Stomach (tissue), 19 donors: ENCODE results near the gene BCLAF1. TPM values are rescaled to one million over a fixed set of nuclear protein-coding genes. Genes with fewer than 3 reads are reported as not detected.

ENCODE experiments used
- DNase-seq, 2 donors: peaks; one replicate each; pipeline versions ENCODE4 v3.0.0 to v3.0.0-alpha.2; 2013 to 2019
- H3K27ac ChIP-seq, 5 donors: fragments of 200-600 bp in 4 of 5; sonication (generic) in 4 of 5; one replicate each; pipeline ENCODE4 v1.5.1; 2013 to 2019; ENCODE audit warnings: mild to moderate bottlenecking in 1 of 5, moderate library complexity in 1 of 5
- H3K27me3 ChIP-seq, 3 donors: fragments of 200-600 bp; sonication (generic); one replicate each; pipeline ENCODE4 v1.5.1; 2017 to 2019; ENCODE audit warnings: mixed run types in 1 of 3
- H3K36me3 ChIP-seq, 4 donors: fragments of 200-600 bp; sonication (generic); 1 replicate in 3 of 4; 2 replicates in 1 of 4; pipeline ENCODE4 v1.5.1; 2016 to 2019
- H3K4me1 ChIP-seq, 4 donors: fragments of 200-600 bp; sonication (generic); one replicate each; pipeline ENCODE4 v1.5.1; 2016 to 2019
- H3K4me3 ChIP-seq, 4 donors: fragments of 200-600 bp; sonication (generic) in 3 of 4; one replicate each; pipeline ENCODE4 v1.5.1; 2016 to 2019; ENCODE audit warnings: mild to moderate bottlenecking in 1 of 4
- H3K9me3 ChIP-seq, 4 donors: fragments of 200-600 bp; sonication (generic); one replicate each; pipeline ENCODE4 v1.5.1; 2016 to 2019
- CTCF ChIP-seq, 7 experiments: fragments of 450-650 bp in 4 of 7; fragments of 200-600 bp in 3 of 7; sonication (generic) in 3 of 7; IDR thresholded peaks; one replicate each; pipeline ENCODE4 v1.5.1; 2016 to 2019; ENCODE audit warnings: antibody characterized with exemption in 7 of 7, control low read depth in 2 of 7, mild to moderate bottlenecking in 1 of 7
- EP300 ChIP-seq: sonication (generic); formaldehyde crosslinking; IDR thresholded peaks from one replicate; pipeline ENCODE4 v1.6.1; 2017; ENCODE audit warnings: antibody characterized with exemption
- POLR2A ChIP-seq, 4 donors: fragments of 450-650 bp; IDR thresholded peaks; one replicate each; pipeline ENCODE4 v1.6.1; 2016; ENCODE audit warnings: antibody characterized with exemption in 4 of 4, control low read depth in 2 of 4, mild to moderate bottlenecking in 1 of 4, moderate library complexity in 1 of 4
- POLR2AphosphoS5 ChIP-seq, 3 donors: sonication (generic); formaldehyde crosslinking; IDR thresholded peaks; one replicate each; pipeline ENCODE4 v1.6.1; 2016; ENCODE audit warnings: antibody characterized with exemption in 3 of 3
- WGBS, 5 donors: extraction: QIAGEN DNeasy Blood & Tissue Kit in 3 of 5; methylation state at CpG; one replicate each; pipeline versions ENCODE4 v1.1.5 to v1.1.7; 2013 to 2018; 5-methylcytosine and 5-hydroxymethylcytosine counted together
- intact Hi-C: fragments of 100-400 bp; cut with DNase I; formaldehyde crosslinking; loops from one replicate; pipeline ENCODE4 v1.15.1; 2023; ENCODE audit warnings: low total_unique reads
- long read RNA-seq, 10 donors: transcript quantifications; one replicate each; lab custom pipeline, GENCODE V29; 2026
- polyA plus RNA-seq, 3 donors: library from polyadenylated mRNA; stranded (reverse); fragments of 200-250 nt; gene quantifications; one replicate each; pipeline ENCODE4 v1.2.3, GENCODE V29; 2013
- total RNA-seq, 5 donors: library from RNA; depleted of rRNA; stranded (reverse); fragments of >200 nt; gene quantifications; one replicate each; pipeline versions ENCODE4 v1.1.0 to v1.2.3, GENCODE V29; 2014 to 2016
- donor health status: healthy with polysubstance abuse.
- donor health status: Bipolar disorder and iron deficiency.
- donor health status: healthy.

Gene BCLAF1
- total RNA-seq (100 to 1,000 TPM; 137 to 294 (median 172) TPM), polyA plus RNA-seq (10 to 100 TPM; 12.8 to 17.7 (median 16.2) TPM)
- long read RNA-seq, donor 1, full-length matches to known transcripts, result 1 of 14 reads
- long read RNA-seq, donor 1, partial matches to known transcripts, result 13 of 14 reads
- long read RNA-seq, donor 1, other reads (novel, unspliced or antisense), result 0 of 14 reads
- long read RNA-seq, donor 2, full-length matches to known transcripts, result 7 of 38 reads
- long read RNA-seq, donor 2, partial matches to known transcripts, result 31 of 38 reads
- long read RNA-seq, donor 2, other reads (novel, unspliced or antisense), result 0 of 38 reads
- long read RNA-seq, donor 3, partial matches to known transcripts, result 22 of 23 reads
- long read RNA-seq, donor 3, other reads (novel, unspliced or antisense), result 0 of 23 reads
- long read RNA-seq, donor 4, full-length matches to known transcripts, result 1 of 1 reads
- long read RNA-seq, donor 4, partial matches to known transcripts, result 0 of 1 reads
- long read RNA-seq, donor 4, other reads (novel, unspliced or antisense), result 0 of 1 reads
- long read RNA-seq, donor 5, full-length matches to known transcripts, result 4 of 44 reads
- long read RNA-seq, donor 5, partial matches to known transcripts, result 40 of 44 reads
- long read RNA-seq, donor 5, other reads (novel, unspliced or antisense), result 0 of 44 reads
- long read RNA-seq, donor 6, full-length matches to known transcripts, result 12 of 89 reads
- long read RNA-seq, donor 6, partial matches to known transcripts, result 77 of 89 reads
- long read RNA-seq, donor 6, other reads (novel, unspliced or antisense), result 0 of 89 reads
- long read RNA-seq, donor 7, partial matches to known transcripts, result 45 of 45 reads
- long read RNA-seq, donor 7, other reads (novel, unspliced or antisense), result 0 of 45 reads
- long read RNA-seq, donor 8, full-length matches to known transcripts, result 1 of 32 reads
- long read RNA-seq, donor 8, partial matches to known transcripts, result 31 of 32 reads
- long read RNA-seq, donor 8, other reads (novel, unspliced or antisense), result 0 of 32 reads
- long read RNA-seq, donor 9, full-length matches to known transcripts, result 4 of 42 reads
- long read RNA-seq, donor 9, partial matches to known transcripts, result 38 of 42 reads
- long read RNA-seq, donor 9, other reads (novel, unspliced or antisense), result 0 of 42 reads
- long read RNA-seq, donor 10, full-length matches to known transcripts, result 3 of 15 reads
- long read RNA-seq, donor 10, partial matches to known transcripts, result 12 of 15 reads
- long read RNA-seq, donor 10, other reads (novel, unspliced or antisense), result 0 of 15 reads

DNA sequence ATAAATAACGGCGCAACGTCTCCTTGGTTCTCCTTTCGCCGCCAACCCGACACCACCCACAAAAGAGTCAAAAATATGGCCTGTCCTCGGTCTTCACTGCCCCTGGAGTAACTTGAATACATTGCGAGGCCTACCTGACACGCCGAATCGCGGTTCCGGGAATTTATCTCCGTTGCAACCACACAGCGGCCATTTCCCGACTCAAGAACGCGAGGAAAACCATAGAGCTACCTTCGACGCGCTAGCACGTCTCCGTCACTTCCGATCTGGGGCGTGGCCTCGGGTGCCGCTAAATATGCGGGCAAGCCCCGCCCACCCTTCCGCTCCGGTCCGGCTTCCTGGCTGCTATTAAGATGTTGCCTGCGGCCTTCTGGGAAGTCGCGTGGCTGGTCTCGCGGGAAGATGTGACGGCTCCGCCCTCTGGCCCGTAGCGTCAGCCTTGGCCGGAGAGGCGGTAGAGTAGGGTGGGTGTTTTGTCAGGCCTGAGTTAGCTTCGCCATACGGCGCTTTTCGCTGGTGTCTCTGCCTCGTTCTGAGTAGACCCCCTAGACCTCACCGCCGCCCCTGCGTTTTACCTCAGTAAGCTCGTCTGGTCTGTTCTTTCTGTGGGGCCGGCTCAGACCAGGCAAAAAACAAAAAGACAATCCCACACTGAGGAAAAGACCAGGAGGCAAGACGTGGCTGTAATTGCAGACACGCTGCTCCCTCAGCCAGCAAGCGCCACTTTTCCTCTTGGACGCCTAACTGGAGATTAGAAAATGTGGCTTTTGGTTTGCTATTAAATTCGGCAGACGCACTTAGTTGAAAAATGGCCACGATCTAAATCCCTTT, at the start of gene BCLAF1:
TSS of gene BCLAF1 (minus strand) at position 268 of the 831 bp plus-strand sequence. CDS start 9,980 bp downstream, outside the sequence.
- H3K4me1 ChIP-seq, result peaks cover 37 to 54% (median 47%) of the 10 kb centered on the region in 4 donors
- H3K36me3 ChIP-seq, result no peaks in the 10 kb centered on the region
- TF ChIP-seq POLR2A (IDR thresholded peaks at IDR 0.05), result peak in 2 of 4 donors; percentile 97 to 98
- TF ChIP-seq EP300, result peak; percentile 29
- TF ChIP-seq POLR2AphosphoS5 (IDR thresholded peaks at IDR 0.05), result peak; percentile 99 to 100 (median 100)
- no peak for TF ChIP-seq CTCF (IDR thresholded peaks at IDR 0.05)
- DNase-seq, result peak; percentile 100
- peak within 1 kb of the TSS; percentile 97 to 100 (median 100) for H3K27ac ChIP-seq
- no peaks in the 10 kb centered on the region for H3K9me3 ChIP-seq
- peak within 1 kb of the TSS; percentile 63 to 99 (median 85) for H3K4me3 ChIP-seq
- 0 to 1% (median 0%) methylated on average over 31 to 60 of the region's 60 CpGs for WGBS, 5 donors
- intact Hi-C loops, result no loop called here
- no peaks in the 10 kb centered on the region for H3K27me3 ChIP-seq

GRCh38 chr6:136338486-136338885, 48.8 kb upstream of the BCLAF1 start:
- Histone ChIP-seq H3K27ac (no peak overlapping the region), H3K4me3 (no peak overlapping the region), H3K36me3 (no peaks in the 10 kb centered on the region), H3K4me1 (no peaks in the 10 kb centered on the region), H3K9me3 (no peaks in the 10 kb centered on the region), H3K27me3 (no peaks in the 10 kb centered on the region)
- intact Hi-C loops, result no loop called here
- WGBS, 5 donors, result 57 to 81% (median 59%) methylated on average over 4 of the region's 4 CpGs
- peak in 1 of 2 donors; percentile 47 for DNase-seq
- TF ChIP-seq POLR2A (IDR thresholded peaks at IDR 0.05), result no peak
- TF ChIP-seq CTCF (IDR thresholded peaks at IDR 0.05), result no peak
- no peak for TF ChIP-seq EP300
- no peak for TF ChIP-seq POLR2AphosphoS5 (IDR thresholded peaks at IDR 0.05)

DNA sequence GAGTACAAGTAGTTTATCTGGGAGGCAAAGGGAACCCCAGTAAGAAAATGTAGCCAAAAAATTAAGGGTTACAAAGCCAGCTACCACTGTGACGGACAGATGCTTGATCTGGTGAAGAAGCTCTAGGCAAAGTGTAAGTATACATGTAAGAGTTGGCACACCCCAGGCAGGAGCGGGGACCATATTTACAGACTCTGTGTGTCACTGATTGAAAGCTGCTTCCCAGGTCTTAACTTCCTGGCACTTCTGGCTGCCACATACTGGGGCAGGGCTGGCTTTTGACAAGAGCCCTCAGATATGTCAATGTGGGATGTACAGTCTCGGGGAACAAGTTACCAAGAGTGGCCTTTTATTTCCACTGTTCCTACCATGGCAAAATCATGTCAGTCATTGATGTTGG, 48.0 kb upstream of the BCLAF1 start:
- TF ChIP-seq POLR2AphosphoS5 (IDR thresholded peaks at IDR 0.05), result no peak
- no peak for TF ChIP-seq EP300
- no peak for TF ChIP-seq CTCF (IDR thresholded peaks at IDR 0.05)
- TF ChIP-seq POLR2A (IDR thresholded peaks at IDR 0.05), result no peak
- Histone ChIP-seq H3K27me3 (no peaks in the 10 kb centered on the region), H3K4me1 (no peaks in the 10 kb centered on the region), H3K36me3 (no peaks in the 10 kb centered on the region), H3K27ac (no peak overlapping the region), H3K9me3 (no peaks in the 10 kb centered on the region), H3K4me3 (no peak overlapping the region)
- DNase-seq, result no peak
- 72 to 86% (median 80%) methylated on average over 2 to 3 of the region's 3 CpGs for WGBS, 5 donors
- intact Hi-C loops, result no loop called here
